HCT116 (cell line): ENCODE results near the gene SDK1. TPM values are rescaled to one million over a fixed set of nuclear protein-coding genes. Genes with fewer than 3 reads are reported as not detected.

Experiments used
- ATAC-seq: fragments of 200-7000 bp; cut with Tn5 transposase; 2 replicates; pipeline ENCODE4 v1.9.1; 2020; ENCODE audit warnings: mild to moderate bottlenecking, moderate library complexity
- BruUV-seq: library from RNA; stranded (reverse); fragments of 400-500 nt; replicated peaks from 2 replicates; lab custom pipeline; 2021; lab: Mats Ljungman, UMichigan
- CTCF ChIA-PET: fragments of 300-600 bp; sonication (Branson Sonifier 250); formaldehyde crosslinking; loops from one replicate; lab custom pipeline; 2021; ENCODE audit warnings: antibody characterized with exemption; lab: Charles Lee
- POLR2A ChIA-PET: fragments of 300-600, 350-600 bp; sonication (Branson Sonifier 250); formaldehyde crosslinking; loops from one replicate; lab custom pipeline; 2021; ENCODE audit warnings: antibody characterized with exemption; lab: Charles Lee
- RAD21 ChIA-PET, 2 experiments: fragments of 300-600 bp; sonication (Branson Sonifier 250); formaldehyde crosslinking; loops; one replicate each; lab custom pipeline; 2023; ENCODE audit warnings: low total read pairs in 2 of 2; ENCODE audit not compliant: uncharacterized antibody in 2 of 2, unreplicated experiment in 2 of 2, low non-redundant PET in 1 of 2; lab: Charles Lee
- DNase-seq: peaks from one replicate; pipeline ENCODE4 v3.0.0-alpha.2; 2010; ENCODE audit warnings: low read depth, low spot score
- H2AFZ ChIP-seq: fragments of 200-600 bp; shearing (Covaris generic), sonication (generic); 2 replicates; pipeline ENCODE4 v1.6.1; 2017; ENCODE audit warnings: low read depth, mixed run types, mixed read lengths, antibody characterized with exemption, low read length; ENCODE audit not compliant: poor library complexity, severe bottlenecking
- H3K27ac ChIP-seq: 2 replicates; pipeline ENCODE4 v1.5.1; 2012; ENCODE audit warnings: low read depth, low read length
- H3K27me3 ChIP-seq: fragments of 200-600 bp; sonication (generic); 2 replicates; pipeline ENCODE4 v1.6.1; 2016; ENCODE audit warnings: mixed run types, low read length, mixed read lengths; ENCODE audit not compliant: insufficient read depth
- H3K36me3 ChIP-seq, 2 experiments: fragments of 200-500 bp in 1 of 2; fragments of 200-600 bp in 1 of 2; sonication (Bioruptor generic) in 1 of 2; sonication (generic) in 1 of 2; 2 replicates each; pipeline versions ENCODE4 v1.5.1 to v1.6.1; 2014 to 2016; ENCODE audit warnings: low read length in 2 of 2, inconsistent platforms in 1 of 2, mixed read lengths in 1 of 2, mixed run types in 1 of 2; ENCODE audit not compliant: insufficient read depth in 2 of 2, control insufficient read depth in 1 of 2
- H3K4me1 ChIP-seq, 2 experiments: fragments of 200-600 bp in 1 of 2; sonication (generic) in 1 of 2; 2 replicates each; pipeline versions ENCODE4 v1.5.1 to v1.6.1; 2012 to 2017; ENCODE audit warnings: low read length in 2 of 2, inconsistent platforms in 1 of 2, mild to moderate bottlenecking in 1 of 2, mixed read lengths in 1 of 2, mixed run types in 1 of 2, moderate library complexity in 1 of 2; ENCODE audit not compliant: insufficient read depth in 2 of 2, control insufficient read depth in 1 of 2
- H3K4me2 ChIP-seq: fragments of 200-600 bp; sonication (generic); 2 replicates; pipeline ENCODE4 v1.6.1; 2017; ENCODE audit warnings: mixed run types, low read length, mixed read lengths
- H3K4me3 ChIP-seq, 2 experiments: fragments of 200-600 bp in 1 of 2; sonication (generic) in 1 of 2; replicated peaks in 1 of 2; 2 replicates each; pipeline ENCODE4 v1.5.1; 2011 to 2016; ENCODE audit warnings: low read length in 2 of 2, control low read depth in 1 of 2, low read depth in 1 of 2, mild to moderate bottlenecking in 1 of 2, mixed read lengths in 1 of 2, mixed run types in 1 of 2
- H3K79me2 ChIP-seq: fragments of 200-600 bp; sonication (generic); 2 replicates; pipeline ENCODE4 v1.6.1; 2017; ENCODE audit warnings: mild to moderate bottlenecking, mixed run types, low read length, moderate library complexity, mixed read lengths; ENCODE audit not compliant: insufficient read depth
- H3K9ac ChIP-seq: fragments of 200-600 bp; sonication (generic); 2 replicates; pipeline ENCODE4 v1.6.1; 2016; ENCODE audit warnings: low read length, mixed read lengths
- H3K9me2 ChIP-seq: fragments of 200-600 bp; sonication (generic), shearing (Covaris generic); 2 replicates; pipeline ENCODE4 v1.6.1; 2017; ENCODE audit warnings: mixed run types, mild to moderate bottlenecking, moderate library complexity; ENCODE audit not compliant: insufficient read depth
- H3K9me3 ChIP-seq, 2 experiments: fragments of 200-500 bp in 1 of 2; fragments of 200-600 bp in 1 of 2; sonication (Bioruptor generic) in 1 of 2; sonication (generic) in 1 of 2; 2 replicates each; pipeline ENCODE4 v1.6.1; 2014 to 2017; ENCODE audit warnings: low read length in 2 of 2, mixed read lengths in 2 of 2, inconsistent platforms in 1 of 2, low read depth in 1 of 2, mild to moderate bottlenecking in 1 of 2, mixed run types in 1 of 2, moderate library complexity in 1 of 2; ENCODE audit not compliant: control insufficient read depth in 1 of 2, insufficient read depth in 1 of 2
- H4K20me1 ChIP-seq: fragments of 200-600 bp; sonication (generic), shearing (Covaris generic); 2 replicates; pipeline ENCODE4 v1.6.1; 2017; ENCODE audit warnings: mixed run types, mild to moderate bottlenecking, moderate library complexity; ENCODE audit not compliant: insufficient read depth
- CBX3 ChIP-seq: IDR thresholded peaks from 2 replicates; pipeline ENCODE4 v1.6.1; 2012; ENCODE audit warnings: low read depth
- CEBPB ChIP-seq: IDR thresholded peaks from 2 replicates; pipeline ENCODE4 v1.6.1; 2012; ENCODE audit warnings: low read depth
- EGR1 ChIP-seq: IDR thresholded peaks from 2 replicates; pipeline ENCODE4 v1.6.1; 2012; ENCODE audit warnings: low read depth
- ELF1 ChIP-seq: IDR thresholded peaks from 2 replicates; pipeline ENCODE4 v1.6.1; 2012; ENCODE audit warnings: low read depth, borderline replicate concordance
- EZH2 ChIP-seq: fragments of 200-600 bp; sonication (generic); IDR thresholded peaks from 2 replicates; pipeline ENCODE4 v1.6.1; 2017; ENCODE audit warnings: antibody characterized with exemption, mixed run types
- EZH2phosphoT487 ChIP-seq: fragments of 200-600 bp; IDR thresholded peaks from 2 replicates; pipeline ENCODE4 v1.6.1; 2018; ENCODE audit warnings: antibody characterized with exemption, borderline replicate concordance
- FOSL1 ChIP-seq: IDR thresholded peaks from 2 replicates; pipeline ENCODE4 v1.6.1; 2012; ENCODE audit warnings: low read depth
- POLR2A ChIP-seq: IDR thresholded peaks from 2 replicates; pipeline ENCODE4 v1.7.0; 2011; ENCODE audit warnings: borderline replicate concordance; ENCODE audit not compliant: insufficient read depth, insufficient read length; ENCODE audit errors: extremely low read depth
- POLR2AphosphoS5 ChIP-seq: IDR thresholded peaks from 2 replicates; pipeline ENCODE4 v1.6.1; 2011; ENCODE audit warnings: mild to moderate bottlenecking, low read depth, low read length, moderate library complexity
- RAD21 ChIP-seq: IDR thresholded peaks from 2 replicates; pipeline ENCODE4 v1.6.1; 2012; ENCODE audit warnings: low read depth, mild to moderate bottlenecking
- SP1 ChIP-seq: IDR thresholded peaks from 2 replicates; pipeline ENCODE4 v1.6.1; 2012; ENCODE audit warnings: low read depth
- SRF ChIP-seq: IDR thresholded peaks from 2 replicates; pipeline ENCODE4 v1.6.1; 2012; ENCODE audit warnings: low read depth
- TCF7L2 ChIP-seq: IDR thresholded peaks from 2 replicates; pipeline ENCODE4 v1.7.0; 2011; ENCODE audit warnings: borderline replicate concordance, inconsistent platforms; ENCODE audit not compliant: insufficient read depth, insufficient read length; ENCODE audit errors: extremely low read depth
- YY1 ChIP-seq: IDR thresholded peaks from 2 replicates; pipeline ENCODE4 v1.6.1; 2011; ENCODE audit warnings: low read length, low read depth, moderate library complexity, mild to moderate bottlenecking; ENCODE audit not compliant: insufficient replicate concordance; ENCODE audit errors: extremely low read depth
- ZFX ChIP-seq: fragments of 450-650 bp; IDR thresholded peaks from 2 replicates; pipeline ENCODE4 v1.6.1; 2017
- ZNF274 ChIP-seq: fragments of 200-500 bp; sonication (Bioruptor generic); IDR thresholded peaks from 2 replicates; pipeline ENCODE4 v1.6.1; 2014; ENCODE audit warnings: mild to moderate bottlenecking, low read depth, low read length, inconsistent platforms
- intact Hi-C: fragments of 100-400 bp; cut with micrococcal nuclease; formaldehyde crosslinking; loops from 2 replicates; pipeline ENCODE4 v1.10.0; 2022
- total RNA-seq: library from RNA; stranded (reverse); gene quantifications from one replicate; pipeline ENCODE4 v1.2.1, GENCODE V29; 2021; ENCODE audit not compliant: unreplicated experiment
- TF ChIP-seq, protein P1 (sequence below): IDR thresholded peaks from 2 replicates; pipeline ENCODE4 v1.6.1; 2012; ENCODE audit warnings: low read depth
- TF ChIP-seq, protein P2 (sequence below), 3 experiments: fragments of 200-600 bp in 1 of 3; sonication (generic) in 1 of 3; IDR thresholded peaks in 2 of 3; conservative IDR thresholded peaks in 1 of 3; 2 replicates each; pipeline ENCODE4 v1.5.1; 2012 to 2017; ENCODE audit warnings: low read depth in 2 of 3, low read length in 2 of 3, antibody characterized with exemption in 1 of 3, borderline replicate concordance in 1 of 3, control low read depth in 1 of 3, mild to moderate bottlenecking in 1 of 3, mixed read lengths in 1 of 3, mixed run types in 1 of 3, moderate library complexity in 1 of 3; ENCODE audit not compliant: insufficient read depth in 1 of 3
- TF ChIP-seq, protein P3 (sequence below): IDR thresholded peaks from 2 replicates; pipeline ENCODE4 v1.6.1; 2012
- TF ChIP-seq, protein P4 (sequence below): IDR thresholded peaks from 2 replicates; pipeline ENCODE4 v1.6.1; 2011; ENCODE audit warnings: mild to moderate bottlenecking, low read length, moderate library complexity; ENCODE audit not compliant: insufficient replicate concordance; ENCODE audit errors: extremely low read depth

SDK1 gene
- total RNA-seq, 1 experiment from 2014 or later: 0.05 TPM

DNA sequence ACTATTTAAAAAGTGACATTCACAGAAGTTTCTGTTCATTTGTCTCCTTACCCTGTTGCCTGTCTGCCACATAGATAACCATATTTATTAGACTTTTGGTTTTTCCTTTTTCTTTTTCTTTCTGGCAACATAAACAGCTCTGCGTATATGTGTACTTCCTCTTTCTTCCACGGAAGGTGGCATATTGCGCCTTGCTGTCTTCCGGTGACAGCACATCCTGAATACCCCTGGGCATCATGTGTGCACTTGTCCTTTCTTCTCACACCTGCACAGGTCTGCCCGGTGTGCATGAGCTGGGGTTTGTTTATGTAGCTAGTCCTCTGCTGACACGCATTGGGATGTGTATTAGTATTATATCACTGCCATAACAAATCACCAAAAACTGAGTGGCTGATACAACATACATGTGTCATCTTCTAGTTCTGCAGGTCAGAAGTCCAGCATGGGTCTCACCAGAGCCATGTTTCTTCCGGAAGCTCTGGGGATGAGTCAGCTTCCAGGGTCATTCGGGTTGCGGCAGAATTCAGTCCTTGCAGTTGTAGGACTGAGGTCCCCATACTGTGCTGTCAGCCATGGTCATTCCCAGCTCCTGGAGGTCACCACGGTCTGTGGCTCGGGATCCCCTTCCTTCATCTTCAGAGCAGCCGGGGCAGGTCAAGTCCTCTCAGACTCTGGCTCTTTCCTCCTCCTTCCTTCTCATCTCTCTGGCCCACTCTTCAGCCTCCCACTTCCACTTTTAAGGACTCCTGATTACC is 785.1 kb downstream of the SDK1 start:
- no peaks in the 10 kb centered on the region for H3K79me2 ChIP-seq
- TF ChIP-seq SP1 (no peak), TCF7L2 (no peak), FOSL1 (no peak), CBX3 (no peak), EZH2phosphoT487 (no peak), YY1 (no peak), EGR1 (no peak), ELF1 (no peak), POLR2A (no peak), SRF (no peak), EZH2 (no peak), ZFX (no peak), ZNF274 (no peak), POLR2AphosphoS5 (no peak), CEBPB (no peak), RAD21 (no peak)
- TF ChIP-seq, protein P1, sequence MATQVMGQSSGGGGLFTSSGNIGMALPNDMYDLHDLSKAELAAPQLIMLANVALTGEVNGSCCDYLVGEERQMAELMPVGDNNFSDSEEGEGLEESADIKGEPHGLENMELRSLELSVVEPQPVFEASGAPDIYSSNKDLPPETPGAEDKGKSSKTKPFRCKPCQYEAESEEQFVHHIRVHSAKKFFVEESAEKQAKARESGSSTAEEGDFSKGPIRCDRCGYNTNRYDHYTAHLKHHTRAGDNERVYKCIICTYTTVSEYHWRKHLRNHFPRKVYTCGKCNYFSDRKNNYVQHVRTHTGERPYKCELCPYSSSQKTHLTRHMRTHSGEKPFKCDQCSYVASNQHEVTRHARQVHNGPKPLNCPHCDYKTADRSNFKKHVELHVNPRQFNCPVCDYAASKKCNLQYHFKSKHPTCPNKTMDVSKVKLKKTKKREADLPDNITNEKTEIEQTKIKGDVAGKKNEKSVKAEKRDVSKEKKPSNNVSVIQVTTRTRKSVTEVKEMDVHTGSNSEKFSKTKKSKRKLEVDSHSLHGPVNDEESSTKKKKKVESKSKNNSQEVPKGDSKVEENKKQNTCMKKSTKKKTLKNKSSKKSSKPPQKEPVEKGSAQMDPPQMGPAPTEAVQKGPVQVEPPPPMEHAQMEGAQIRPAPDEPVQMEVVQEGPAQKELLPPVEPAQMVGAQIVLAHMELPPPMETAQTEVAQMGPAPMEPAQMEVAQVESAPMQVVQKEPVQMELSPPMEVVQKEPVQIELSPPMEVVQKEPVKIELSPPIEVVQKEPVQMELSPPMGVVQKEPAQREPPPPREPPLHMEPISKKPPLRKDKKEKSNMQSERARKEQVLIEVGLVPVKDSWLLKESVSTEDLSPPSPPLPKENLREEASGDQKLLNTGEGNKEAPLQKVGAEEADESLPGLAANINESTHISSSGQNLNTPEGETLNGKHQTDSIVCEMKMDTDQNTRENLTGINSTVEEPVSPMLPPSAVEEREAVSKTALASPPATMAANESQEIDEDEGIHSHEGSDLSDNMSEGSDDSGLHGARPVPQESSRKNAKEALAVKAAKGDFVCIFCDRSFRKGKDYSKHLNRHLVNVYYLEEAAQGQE: no peak
- TF ChIP-seq, protein P2, sequence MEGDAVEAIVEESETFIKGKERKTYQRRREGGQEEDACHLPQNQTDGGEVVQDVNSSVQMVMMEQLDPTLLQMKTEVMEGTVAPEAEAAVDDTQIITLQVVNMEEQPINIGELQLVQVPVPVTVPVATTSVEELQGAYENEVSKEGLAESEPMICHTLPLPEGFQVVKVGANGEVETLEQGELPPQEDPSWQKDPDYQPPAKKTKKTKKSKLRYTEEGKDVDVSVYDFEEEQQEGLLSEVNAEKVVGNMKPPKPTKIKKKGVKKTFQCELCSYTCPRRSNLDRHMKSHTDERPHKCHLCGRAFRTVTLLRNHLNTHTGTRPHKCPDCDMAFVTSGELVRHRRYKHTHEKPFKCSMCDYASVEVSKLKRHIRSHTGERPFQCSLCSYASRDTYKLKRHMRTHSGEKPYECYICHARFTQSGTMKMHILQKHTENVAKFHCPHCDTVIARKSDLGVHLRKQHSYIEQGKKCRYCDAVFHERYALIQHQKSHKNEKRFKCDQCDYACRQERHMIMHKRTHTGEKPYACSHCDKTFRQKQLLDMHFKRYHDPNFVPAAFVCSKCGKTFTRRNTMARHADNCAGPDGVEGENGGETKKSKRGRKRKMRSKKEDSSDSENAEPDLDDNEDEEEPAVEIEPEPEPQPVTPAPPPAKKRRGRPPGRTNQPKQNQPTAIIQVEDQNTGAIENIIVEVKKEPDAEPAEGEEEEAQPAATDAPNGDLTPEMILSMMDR (IDR thresholded peaks at IDR 0.05 in 2 of 3, conservative IDR thresholded peaks at IDR 0.05 in 1 of 3; ENCODE audit: borderline replicate concordance in 1 of 3, insufficient read depth in 1 of 3, low read depth in 2 of 3, low read length in 2 of 3): no peak
- TF ChIP-seq, protein P3, sequence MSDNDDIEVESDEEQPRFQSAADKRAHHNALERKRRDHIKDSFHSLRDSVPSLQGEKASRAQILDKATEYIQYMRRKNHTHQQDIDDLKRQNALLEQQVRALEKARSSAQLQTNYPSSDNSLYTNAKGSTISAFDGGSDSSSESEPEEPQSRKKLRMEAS: no peak
- TF ChIP-seq, protein P4, sequence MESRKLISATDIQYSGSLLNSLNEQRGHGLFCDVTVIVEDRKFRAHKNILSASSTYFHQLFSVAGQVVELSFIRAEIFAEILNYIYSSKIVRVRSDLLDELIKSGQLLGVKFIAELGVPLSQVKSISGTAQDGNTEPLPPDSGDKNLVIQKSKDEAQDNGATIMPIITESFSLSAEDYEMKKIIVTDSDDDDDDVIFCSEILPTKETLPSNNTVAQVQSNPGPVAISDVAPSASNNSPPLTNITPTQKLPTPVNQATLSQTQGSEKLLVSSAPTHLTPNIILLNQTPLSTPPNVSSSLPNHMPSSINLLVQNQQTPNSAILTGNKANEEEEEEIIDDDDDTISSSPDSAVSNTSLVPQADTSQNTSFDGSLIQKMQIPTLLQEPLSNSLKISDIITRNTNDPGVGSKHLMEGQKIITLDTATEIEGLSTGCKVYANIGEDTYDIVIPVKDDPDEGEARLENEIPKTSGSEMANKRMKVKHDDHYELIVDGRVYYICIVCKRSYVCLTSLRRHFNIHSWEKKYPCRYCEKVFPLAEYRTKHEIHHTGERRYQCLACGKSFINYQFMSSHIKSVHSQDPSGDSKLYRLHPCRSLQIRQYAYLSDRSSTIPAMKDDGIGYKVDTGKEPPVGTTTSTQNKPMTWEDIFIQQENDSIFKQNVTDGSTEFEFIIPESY: no peak
- intact Hi-C loops: no loop called here
- H3K4me2 ChIP-seq: no peak overlapping the region
- no peak overlapping the region for H3K9ac ChIP-seq
- DNase-seq: no peak
- no peaks in the 10 kb centered on the region for H3K27me3 ChIP-seq
- POLR2A ChIA-PET: no interaction called here
- RAD21 ChIA-PET: no interaction called here
- H3K9me2 ChIP-seq: no peaks in the 10 kb centered on the region
- no peaks in the 10 kb centered on the region for H4K20me1 ChIP-seq
- BruUV-seq: no TSS peak
- no peak overlapping the region for H2AFZ ChIP-seq
- H3K4me1 ChIP-seq: no peaks in the 10 kb centered on the region
- H3K9me3 ChIP-seq: no peaks in the 10 kb centered on the region
- CTCF ChIA-PET: no interaction called here
- no peak for ATAC-seq
- H3K4me3 ChIP-seq: no peak overlapping the region
- no peaks in the 10 kb centered on the region for H3K36me3 ChIP-seq
- no peak overlapping the region for H3K27ac ChIP-seq
